Measurements from ENCODE around the gene PPP1R3C. TPM values are rescaled to one million over a fixed set of nuclear protein-coding genes. Genes with fewer than 3 reads are reported as not detected.

The PPP1R3C gene
- total RNA-seq, result 57.0 and 109 TPM in 2 replicates

- H3K4me3 ChIP-seq (ENCODE audit: low read depth, low read length), result peak within 1 kb of the TSS; percentile 75
- peak; percentile 96 for DNase-seq (ENCODE audit: low read depth)
These were observed at the start of gene PPP1R3C for GRCh38 chr10:91632671-91633550. Gene PPP1R3C, minus strand, starts transcription at chr10:91633071. Its CDS starts 102 bp downstream, at chr10:91632969.

GRCh38 chr10:91681361-91682276 is 48.7 kb upstream of the PPP1R3C start:
- no peak for DNase-seq (ENCODE audit: low read depth)

More at GRCh38 chr10:91632671-91633550, at the start of gene PPP1R3C:
- peak; percentile 37 for TF ChIP-seq CTCF (IDR thresholded peaks at IDR 0.05; ENCODE audit: insufficient read depth, low read depth, low read length)

GRCh38 chr10:91680487-91680886 is 47.6 kb upstream of the PPP1R3C start:
- H3K4me3 ChIP-seq (ENCODE audit: low read depth, low read length), result no peak overlapping the region
- no peak for TF ChIP-seq CTCF (IDR thresholded peaks at IDR 0.05; ENCODE audit: insufficient read depth, low read depth, low read length)
- DNase-seq (ENCODE audit: low read depth), result no peak

More at GRCh38 chr10:91681361-91682276, 48.7 kb upstream of the PPP1R3C start:
- H3K4me3 ChIP-seq (ENCODE audit: low read depth, low read length), result no peak overlapping the region
- no peak for TF ChIP-seq CTCF (IDR thresholded peaks at IDR 0.05; ENCODE audit: insufficient read depth, low read depth, low read length)

- H3K4me3 ChIP-seq (ENCODE audit: low read depth, low read length), result no peak overlapping the region
- no peak for DNase-seq (ENCODE audit: low read depth)
- TF ChIP-seq CTCF (IDR thresholded peaks at IDR 0.05; ENCODE audit: insufficient read depth, low read depth, low read length), result no peak
These were observed 46.4 kb upstream of the PPP1R3C start for GRCh38 chr10:91679296-91679695.

- no peak overlapping the region for H3K4me3 ChIP-seq (ENCODE audit: low read depth, low read length)
- no peak for TF ChIP-seq CTCF (IDR thresholded peaks at IDR 0.05; ENCODE audit: insufficient read depth, low read depth, low read length)
- DNase-seq (ENCODE audit: low read depth), result no peak
These were observed 45.0 kb upstream of the PPP1R3C start for GRCh38 chr10:91677911-91678310.

- TF ChIP-seq CTCF (IDR thresholded peaks at IDR 0.05; ENCODE audit: insufficient read depth, low read depth, low read length), result no peak
- peak; percentile 68 for DNase-seq (ENCODE audit: low read depth)
- no peak overlapping the region for H3K4me3 ChIP-seq (ENCODE audit: low read depth, low read length)
These were observed 39.2 kb upstream of the PPP1R3C start for GRCh38 chr10:91672021-91672608.

All from fibroblast of villous mesenchyme (primary cell).